ENCODE measurements around the gene SIM2.

GRCh38 chr21:36698385-36698980 is 432 bp upstream of the SIM2 start:
- TF ChIP-seq EZH2 (IDR thresholded peaks at IDR 0.05; ENCODE audit: insufficient read depth, low read length), result peak; percentile 23
- no peak for TF ChIP-seq CTCF (IDR thresholded peaks at IDR 0.05; ENCODE audit: insufficient read depth, low read depth, low read length)

Data from astrocyte (in vitro differentiated cells and primary cell).